Measurements from ENCODE around the gene MRTFA. TPM values are rescaled to one million over a fixed set of nuclear protein-coding genes. Genes with fewer than 3 reads are reported as not detected.

MRTFA gene
- total RNA-seq, 2 donors from 2014 or later: 71.8 to 129 TPM

DNA sequence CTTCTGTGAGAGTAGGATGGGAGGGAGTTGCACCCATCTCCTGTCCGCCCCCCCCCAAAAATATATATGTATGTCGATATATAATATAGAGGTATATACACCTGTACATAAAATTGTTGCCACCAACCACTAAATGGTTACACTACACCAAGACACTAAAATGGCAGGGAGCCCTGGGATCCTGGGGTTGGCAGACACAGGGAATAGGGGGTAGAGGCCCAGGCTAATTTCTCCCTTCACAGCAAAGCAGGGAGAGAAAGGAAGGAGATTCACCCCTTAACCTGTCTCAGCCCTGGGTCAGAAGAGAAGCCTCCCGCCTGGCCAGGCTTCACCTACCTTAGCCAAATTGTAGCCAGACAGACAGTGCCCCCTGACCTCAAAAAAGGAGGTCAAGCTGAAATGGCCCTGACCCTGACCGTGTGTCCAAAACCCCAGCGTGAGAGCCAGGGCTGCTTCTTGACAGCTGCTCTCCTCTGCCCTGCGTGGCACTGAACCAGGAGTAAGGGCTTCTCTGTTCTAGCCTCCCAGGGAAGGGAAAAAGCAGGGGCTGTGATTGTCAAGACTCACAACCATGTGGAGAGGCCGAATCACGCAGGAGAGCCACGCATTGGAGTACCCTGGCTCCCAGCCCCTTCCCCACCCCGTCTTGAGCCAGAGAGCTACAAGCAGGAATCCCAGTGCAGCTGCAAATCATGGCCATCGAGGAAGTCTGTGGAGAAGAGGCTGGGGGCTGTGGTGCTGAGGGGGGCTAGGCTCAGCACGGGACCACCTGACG, 225.6 kb downstream of the MRTFA start:
- H3K36me3 ChIP-seq: peaks cover 42% of the 10 kb centered on the region

DNA sequence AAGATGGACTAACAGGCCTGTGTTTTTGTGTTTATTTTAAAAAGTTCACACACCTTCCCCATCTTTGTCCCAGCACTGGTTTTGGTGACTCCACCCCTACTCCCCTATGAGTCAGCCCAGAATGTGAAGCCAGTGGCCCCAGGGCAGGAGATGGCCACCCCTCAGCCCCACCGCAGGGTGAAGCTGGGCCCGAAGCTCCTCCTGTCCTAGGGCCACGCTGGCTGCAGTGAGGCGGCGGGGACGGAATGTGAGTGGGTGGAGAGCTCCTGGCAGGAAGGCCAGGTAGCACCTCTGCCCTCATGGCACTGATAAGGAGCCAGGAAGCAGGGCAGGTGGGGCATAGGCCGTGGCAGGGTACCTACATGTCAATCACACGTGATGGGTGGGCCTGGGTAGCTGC, 226.2 kb downstream of the MRTFA start:
- DNase-seq (ENCODE audit: low spot score) (no peak), ATAC-seq (ENCODE audit: insufficient number of reproducible peaks, low FRiP score, low read depth) (no peak)
- peaks cover 0 to 5% of the 10 kb centered on the region in 2 donors for H3K4me1 ChIP-seq (ENCODE audit: control insufficient read depth in 1 of 2, low read depth in 2 of 2)
- H3K27me3 ChIP-seq (replicated peaks; ENCODE audit: insufficient read depth): no peaks in the 10 kb centered on the region
- H3K9me3 ChIP-seq: no peaks in the 10 kb centered on the region
- H3K27ac ChIP-seq: no peak overlapping the region
- H3K4me3 ChIP-seq: no peak overlapping the region
- H3K36me3 ChIP-seq: peaks cover 44% of the 10 kb centered on the region
- TF ChIP-seq, protein P1, sequence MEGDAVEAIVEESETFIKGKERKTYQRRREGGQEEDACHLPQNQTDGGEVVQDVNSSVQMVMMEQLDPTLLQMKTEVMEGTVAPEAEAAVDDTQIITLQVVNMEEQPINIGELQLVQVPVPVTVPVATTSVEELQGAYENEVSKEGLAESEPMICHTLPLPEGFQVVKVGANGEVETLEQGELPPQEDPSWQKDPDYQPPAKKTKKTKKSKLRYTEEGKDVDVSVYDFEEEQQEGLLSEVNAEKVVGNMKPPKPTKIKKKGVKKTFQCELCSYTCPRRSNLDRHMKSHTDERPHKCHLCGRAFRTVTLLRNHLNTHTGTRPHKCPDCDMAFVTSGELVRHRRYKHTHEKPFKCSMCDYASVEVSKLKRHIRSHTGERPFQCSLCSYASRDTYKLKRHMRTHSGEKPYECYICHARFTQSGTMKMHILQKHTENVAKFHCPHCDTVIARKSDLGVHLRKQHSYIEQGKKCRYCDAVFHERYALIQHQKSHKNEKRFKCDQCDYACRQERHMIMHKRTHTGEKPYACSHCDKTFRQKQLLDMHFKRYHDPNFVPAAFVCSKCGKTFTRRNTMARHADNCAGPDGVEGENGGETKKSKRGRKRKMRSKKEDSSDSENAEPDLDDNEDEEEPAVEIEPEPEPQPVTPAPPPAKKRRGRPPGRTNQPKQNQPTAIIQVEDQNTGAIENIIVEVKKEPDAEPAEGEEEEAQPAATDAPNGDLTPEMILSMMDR (IDR thresholded peaks at IDR 0.05): no peak

More for the DNA sequence above, 225.6 kb downstream of the MRTFA start:
- ATAC-seq (ENCODE audit: insufficient number of reproducible peaks, low FRiP score, low read depth): no peak
- Histone ChIP-seq H3K4me1 (ENCODE audit: control insufficient read depth in 1 of 2, low read depth in 2 of 2) (peaks cover 0 to 5% of the 10 kb centered on the region in 2 donors), H3K4me3 (no peak overlapping the region), H3K9me3 (no peaks in the 10 kb centered on the region), H3K27me3 (replicated peaks; ENCODE audit: insufficient read depth) (no peaks in the 10 kb centered on the region), H3K27ac (no peak overlapping the region)
- TF ChIP-seq, protein P1 (IDR thresholded peaks at IDR 0.05): no peak
- no peak for DNase-seq (ENCODE audit: low spot score)

DNA sequence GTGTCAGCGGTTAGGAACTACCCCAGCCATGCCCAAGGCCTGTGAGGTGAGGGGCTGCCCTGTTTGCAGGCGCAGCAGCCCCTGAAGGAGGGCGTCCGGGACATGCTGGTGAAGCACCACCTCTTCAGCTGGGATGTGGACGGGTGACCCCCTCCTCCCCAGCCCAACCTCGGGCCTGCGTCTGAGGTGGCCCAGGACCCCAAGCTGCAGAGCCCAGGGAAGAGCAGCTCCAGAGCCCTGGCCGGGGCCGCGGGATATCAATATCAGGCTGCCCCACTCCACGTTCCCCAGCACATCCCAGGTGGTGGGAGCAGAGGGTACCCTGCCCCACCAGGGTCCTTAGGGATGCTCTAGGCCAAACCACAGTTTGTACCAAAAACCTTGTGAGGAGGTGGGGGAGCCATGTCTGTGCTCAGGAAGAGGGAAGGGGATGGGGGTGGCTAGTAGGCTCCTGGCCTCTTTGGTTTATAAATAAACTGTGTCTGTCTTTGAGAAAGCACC, 226.9 kb downstream of the MRTFA start:
- Histone ChIP-seq H3K4me1 (ENCODE audit: control insufficient read depth in 1 of 2, low read depth in 2 of 2) (peaks cover 0 to 2% of the 10 kb centered on the region in 2 donors), H3K27me3 (replicated peaks; ENCODE audit: insufficient read depth) (no peaks in the 10 kb centered on the region), H3K27ac (no peak overlapping the region), H3K9me3 (no peaks in the 10 kb centered on the region), H3K4me3 (no peak overlapping the region), H3K36me3 (peaks cover 47% of the 10 kb centered on the region)
- DNase-seq (ENCODE audit: low spot score): no peak
- TF ChIP-seq, protein P1 (IDR thresholded peaks at IDR 0.05): no peak
- ATAC-seq (ENCODE audit: insufficient number of reproducible peaks, low FRiP score, low read depth): no peak

DNA sequence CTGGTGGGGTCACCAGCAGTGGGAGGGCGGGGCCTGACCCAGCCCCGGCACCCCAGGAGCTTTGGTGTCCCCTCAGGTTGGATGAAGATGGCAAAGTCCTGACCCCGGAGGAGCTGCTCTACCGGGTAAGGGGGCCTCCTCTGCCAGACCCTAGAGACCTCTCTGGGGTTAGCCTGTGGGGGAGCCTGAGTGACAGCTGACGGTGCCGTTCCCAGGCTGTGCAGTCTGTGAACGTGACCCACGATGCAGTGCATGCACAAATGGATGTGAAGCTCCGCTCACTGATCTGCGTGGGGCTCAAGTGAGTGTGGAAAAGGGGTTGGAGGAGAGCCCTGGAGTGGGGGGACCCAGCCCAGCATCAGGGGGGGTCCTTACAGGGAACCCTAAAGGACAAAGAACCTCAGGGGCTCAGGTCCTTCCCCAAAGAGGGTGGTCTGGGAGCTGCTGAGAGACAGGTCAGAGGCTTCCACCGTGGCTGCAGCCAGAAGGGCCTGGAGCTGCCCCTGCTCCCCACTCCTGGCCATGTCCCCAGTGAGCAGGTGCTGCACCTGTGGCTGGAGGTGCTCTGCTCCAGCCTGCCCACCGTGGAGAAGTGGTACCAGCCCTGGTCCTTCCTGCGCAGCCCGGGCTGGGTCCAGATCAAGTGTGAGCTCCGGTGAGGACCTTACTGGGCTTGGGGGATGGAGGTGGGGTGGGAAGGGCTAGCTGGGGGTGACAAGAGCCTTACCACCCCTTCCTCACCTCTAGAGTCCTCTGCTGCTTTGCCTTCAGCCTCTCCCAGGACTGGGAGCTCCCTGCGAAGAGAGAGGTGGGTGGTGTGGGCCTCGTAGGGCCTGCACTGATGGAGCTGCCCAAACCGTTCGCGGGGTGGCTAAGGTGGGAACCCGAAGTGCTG, 227.6 kb downstream of the MRTFA start:
- H3K36me3 ChIP-seq: peaks cover 47% of the 10 kb centered on the region

More for the DNA sequence above, 227.6 kb downstream of the MRTFA start:
- TF ChIP-seq, protein P1 (IDR thresholded peaks at IDR 0.05): no peak
- H3K4me3 ChIP-seq: no peak overlapping the region
- H3K9me3 ChIP-seq: no peaks in the 10 kb centered on the region
- no peaks in the 10 kb centered on the region for H3K4me1 ChIP-seq (ENCODE audit: control insufficient read depth in 1 of 2, low read depth in 2 of 2)
- DNase-seq (ENCODE audit: low spot score) (no peak), ATAC-seq (ENCODE audit: insufficient number of reproducible peaks, low FRiP score, low read depth) (no peak)
- H3K27me3 ChIP-seq (replicated peaks; ENCODE audit: insufficient read depth): no peaks in the 10 kb centered on the region
- no peak overlapping the region for H3K27ac ChIP-seq

Measured in thoracic aorta (tissue), 2 donors.